Measurements from ENCODE around the gene CDCA4. TPM values are rescaled to one million over a fixed set of nuclear protein-coding genes. Genes with fewer than 3 reads are reported as not detected.
"Not testable (repeated sequence)": the region's sequence is repeated elsewhere in the genome, so short reads cannot be mapped to it uniquely, and the experiment has no call there.

The CDCA4 gene
- total RNA-seq, 1 donor from 2014 or later: 21.7 TPM

DNA sequence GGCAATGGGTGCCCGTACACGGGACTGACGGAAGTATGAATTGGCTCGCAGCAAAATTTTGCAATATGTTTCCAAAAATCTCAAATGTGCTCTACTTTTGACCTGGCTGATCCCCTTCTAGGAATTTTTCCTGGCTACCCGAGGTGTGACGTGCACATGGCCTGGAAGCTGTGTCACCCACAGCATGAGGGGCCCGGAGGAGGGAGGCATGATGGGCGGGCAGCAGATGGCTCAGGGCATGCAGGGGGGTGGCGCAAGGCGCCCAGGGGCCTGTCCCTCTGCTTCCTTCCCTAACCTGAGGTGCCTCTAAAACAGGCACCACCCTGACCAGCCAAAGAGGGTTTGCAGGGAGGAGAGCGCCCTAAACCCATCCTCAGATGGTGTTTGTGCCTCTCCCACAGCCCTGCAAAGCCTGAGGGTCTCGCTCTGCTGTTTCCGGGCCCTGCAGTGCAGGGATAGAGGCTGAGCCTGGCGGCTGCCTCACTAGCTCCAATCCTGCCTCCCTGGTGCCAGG lies 37.7 kb upstream of the CDCA4 start:
- no peak for DNase-seq (ENCODE audit: low spot score)

DNA sequence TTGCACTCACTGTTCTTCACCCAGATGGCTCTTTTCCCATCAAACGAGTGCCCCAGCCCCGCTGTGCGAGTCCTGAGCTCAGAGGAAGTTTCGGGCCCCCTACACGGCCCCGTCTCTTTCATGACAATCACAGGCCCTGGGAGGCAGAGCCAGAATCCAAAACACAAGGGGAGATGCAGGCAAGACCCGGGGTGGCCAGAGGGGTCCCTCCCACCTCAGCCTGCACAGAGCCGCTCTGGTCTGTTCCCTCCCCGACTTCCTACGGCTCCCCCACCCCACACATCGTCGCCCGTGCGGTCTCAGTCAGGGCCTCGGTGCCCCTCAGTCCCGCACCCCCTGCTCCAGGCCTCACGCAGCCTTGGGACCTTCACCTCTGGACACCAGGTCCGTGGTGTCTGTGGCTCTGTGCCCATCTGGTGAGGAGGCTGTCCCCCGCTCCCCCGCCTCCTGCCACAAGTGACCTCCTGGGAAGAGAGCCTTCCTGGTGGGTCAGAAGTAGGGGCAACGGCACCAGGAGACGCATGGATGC lies 35.5 kb upstream of the CDCA4 start:
- no peak for DNase-seq (ENCODE audit: low spot score)

DNA sequence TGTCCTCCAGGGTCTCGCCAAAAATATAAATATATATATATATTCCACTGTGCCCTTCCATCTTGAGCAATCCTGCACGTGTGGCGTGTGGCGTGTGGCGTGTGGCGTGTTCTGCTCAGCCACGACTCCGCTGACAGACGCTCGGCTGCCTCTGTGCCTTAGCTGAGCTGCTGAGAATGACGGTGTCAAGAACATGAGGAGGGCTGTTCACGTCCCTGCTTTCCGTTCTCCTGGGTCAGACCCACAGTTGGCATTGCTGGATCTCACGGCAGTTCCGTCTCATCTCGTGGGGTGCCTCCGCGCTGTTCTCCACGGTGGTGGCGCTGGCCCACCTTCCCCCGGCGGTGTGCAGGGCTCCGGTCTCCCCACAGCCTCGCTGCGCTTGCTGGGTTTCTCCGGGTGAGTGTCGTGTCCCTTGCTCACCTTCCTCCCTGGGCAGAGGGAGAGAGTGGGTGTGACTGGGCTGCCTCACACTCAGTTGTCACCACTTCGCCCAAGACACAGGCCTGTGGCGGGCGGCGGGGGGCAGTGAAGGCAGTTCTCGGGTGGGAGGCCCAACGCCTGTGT lies 34.9 kb upstream of the CDCA4 start:
- no peak for DNase-seq (ENCODE audit: low spot score)

DNA sequence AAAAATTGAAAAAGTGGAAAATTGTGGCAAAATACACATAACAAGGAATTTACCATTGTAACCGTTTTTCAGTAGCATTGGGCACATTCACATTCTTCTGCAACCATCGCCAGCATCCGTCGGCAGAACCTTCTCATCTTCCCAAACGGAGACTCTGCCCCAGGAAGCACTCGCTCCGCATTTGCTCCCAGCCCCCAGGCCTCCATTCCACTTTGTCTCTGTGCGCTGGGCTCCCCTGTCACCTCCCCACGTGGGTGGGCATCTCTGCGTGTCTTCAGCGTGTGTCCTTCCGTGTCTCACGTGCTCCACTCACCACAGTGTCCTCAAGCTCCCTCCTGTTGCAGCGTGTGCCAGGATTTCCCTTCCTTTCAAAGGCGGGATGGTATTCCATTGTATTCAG lies 34.5 kb upstream of the CDCA4 start:
- no peak for DNase-seq (ENCODE audit: low spot score)

DNA sequence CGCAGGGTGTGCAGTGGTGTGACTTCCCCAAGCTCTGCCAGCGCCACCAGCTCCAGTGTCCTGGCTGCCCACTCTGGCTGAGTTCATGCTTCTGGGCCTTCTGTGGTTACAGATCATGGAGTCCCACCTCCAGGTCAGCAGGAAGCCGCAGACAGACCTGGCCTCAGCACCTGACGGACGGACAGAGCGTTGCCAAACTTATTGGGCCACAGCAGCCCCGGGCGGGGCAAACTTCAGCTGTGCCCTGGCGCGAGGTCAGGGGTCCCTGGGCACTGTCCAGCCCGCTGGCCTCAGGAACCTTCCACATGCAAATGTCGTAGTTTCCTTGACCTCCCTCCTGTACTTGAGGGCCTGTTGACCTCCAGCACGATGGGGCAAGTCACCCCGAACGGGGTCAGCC lies 33.1 kb upstream of the CDCA4 start:
- no peak for DNase-seq (ENCODE audit: low spot score)

DNA sequence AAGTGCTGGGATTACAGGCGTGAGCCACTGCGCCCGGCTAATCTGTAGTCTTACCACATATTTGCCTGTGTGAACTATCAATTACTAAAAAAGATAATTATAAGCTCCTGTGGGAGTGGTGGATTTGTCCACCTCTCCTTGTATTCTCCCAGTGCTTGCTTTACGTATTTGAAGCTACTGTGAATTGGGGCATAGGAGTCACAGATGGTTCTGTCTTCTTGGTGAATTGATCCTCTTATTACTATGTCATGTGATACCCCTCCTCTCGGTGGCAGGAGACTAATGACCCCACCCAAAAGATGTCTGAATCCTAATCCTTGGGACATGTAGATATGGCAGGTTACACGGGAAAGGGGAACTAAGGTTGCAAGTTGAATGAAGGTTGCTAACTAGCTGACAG lies 32.5 kb upstream of the CDCA4 start:
- DNase-seq (ENCODE audit: low spot score): no peak

DNA sequence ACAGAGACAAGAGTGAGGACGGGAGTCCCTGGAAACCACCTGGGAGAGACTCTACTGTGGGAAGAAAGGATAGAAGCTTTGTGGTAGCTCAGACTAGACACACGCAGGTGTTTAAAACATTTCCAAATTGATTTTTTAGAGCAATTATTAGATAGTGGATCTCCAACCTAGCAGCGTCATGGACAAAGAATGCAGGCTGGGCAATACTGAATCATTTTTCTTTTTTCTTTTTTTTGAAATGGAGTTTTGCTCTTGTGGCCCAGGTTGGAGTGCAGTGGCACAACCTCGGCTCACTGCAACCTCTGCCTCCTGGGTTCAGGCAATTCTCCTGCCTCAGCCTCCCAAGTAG lies 31.2 kb upstream of the CDCA4 start:
- no peak for DNase-seq (ENCODE audit: low spot score)

DNA sequence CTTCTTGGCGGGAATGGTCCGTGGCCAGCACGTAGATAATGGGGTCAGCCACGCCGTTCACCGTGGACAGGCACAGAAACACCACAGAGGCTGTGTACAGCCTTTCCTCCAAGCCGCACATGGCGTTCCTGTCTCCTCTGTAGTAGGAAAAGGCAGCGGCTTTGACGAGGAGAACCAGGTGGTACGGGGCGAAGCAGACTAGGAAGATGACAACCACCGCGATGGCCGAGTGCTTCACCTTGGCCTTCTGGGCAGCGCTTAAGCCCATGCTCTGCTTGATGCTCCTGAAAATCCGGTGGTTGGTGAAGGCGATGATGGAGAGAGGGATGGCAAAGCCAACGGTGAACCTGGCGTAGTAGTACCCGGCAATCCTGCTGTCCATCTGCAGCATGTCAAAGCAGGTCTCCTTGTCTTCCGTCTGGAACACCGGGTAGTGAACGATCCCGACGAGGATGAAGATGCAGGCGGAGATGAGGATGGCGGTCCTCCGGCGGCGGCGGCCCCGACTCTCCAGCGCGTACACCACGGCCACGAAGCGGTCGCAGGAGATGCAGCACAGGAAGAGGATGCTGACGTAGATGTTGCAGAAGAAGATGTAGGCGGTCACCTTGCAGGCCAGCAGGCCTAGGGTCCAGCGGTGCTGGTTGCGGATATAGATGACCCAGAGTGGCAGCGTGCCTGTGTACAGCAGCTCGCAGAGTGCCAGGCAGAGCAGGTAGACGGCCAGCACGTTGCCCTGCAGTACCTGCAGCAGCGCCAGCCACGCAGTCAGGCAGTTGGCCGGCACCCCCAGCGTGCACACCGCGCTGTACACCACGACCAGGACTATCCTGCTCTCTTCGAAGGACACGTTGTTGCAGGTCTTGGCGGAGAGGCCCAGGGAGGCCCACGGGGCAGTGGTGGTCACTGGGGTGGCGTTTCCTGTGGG lies 30.6 kb upstream of the CDCA4 start:
- no peak for DNase-seq (ENCODE audit: low spot score)

DNA sequence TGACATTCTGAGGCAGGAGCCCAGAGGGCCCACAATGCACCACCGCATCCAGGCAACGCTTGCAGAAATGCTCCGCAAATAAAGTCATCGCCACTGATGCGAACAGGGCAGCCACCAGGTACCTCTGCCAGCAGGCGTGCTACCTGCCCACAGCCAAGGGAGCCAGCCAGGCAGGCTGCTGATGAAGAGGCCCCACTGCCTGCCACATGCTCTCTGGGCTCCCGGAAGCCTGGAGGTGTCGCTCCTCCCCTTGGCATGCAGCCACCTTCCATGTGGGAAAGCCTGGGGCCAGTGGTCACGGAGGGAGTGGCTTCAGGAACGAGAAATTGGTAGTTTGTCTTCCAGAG lies 29.6 kb upstream of the CDCA4 start:
- no peak for DNase-seq (ENCODE audit: low spot score)

DNA sequence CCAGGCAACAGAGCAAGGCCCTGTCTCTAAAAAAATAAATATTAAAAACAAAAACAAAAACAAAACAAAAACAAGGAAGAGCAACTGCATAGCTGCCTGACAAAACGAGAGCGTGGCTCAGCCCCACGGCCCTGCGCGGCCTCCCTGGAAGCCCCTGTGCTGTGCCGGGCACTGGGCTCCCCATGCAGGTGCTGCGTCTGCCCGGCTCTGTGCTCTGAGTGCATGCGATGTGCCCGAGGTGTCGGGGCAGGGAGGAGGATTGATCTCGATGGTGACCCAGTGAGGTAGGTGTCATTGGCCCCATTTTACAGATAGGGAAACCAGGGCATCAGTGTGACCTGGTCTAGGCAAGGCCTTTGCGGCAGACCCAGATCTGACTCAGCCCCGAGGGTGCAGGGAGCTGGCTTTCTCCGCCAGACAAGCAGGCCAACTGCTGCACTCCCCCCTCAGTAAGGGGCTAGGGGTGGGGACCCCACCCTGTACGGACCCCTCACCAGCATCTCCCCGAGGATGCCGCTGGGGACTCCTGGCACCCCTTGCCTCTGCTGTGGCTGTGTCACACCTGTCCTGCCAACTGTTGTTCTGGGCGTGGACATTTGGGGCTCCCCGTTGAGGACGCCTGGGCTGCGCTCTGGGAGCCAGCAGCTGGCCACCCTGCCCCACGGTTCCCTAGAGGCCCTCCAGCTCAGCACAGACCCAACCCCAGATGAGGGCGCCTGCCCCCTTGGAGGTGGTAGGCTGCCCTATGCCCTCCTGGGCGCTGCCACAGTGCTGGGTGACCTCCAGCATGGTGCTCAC lies 29.1 kb upstream of the CDCA4 start:
- no peak for DNase-seq (ENCODE audit: low spot score)

DNA sequence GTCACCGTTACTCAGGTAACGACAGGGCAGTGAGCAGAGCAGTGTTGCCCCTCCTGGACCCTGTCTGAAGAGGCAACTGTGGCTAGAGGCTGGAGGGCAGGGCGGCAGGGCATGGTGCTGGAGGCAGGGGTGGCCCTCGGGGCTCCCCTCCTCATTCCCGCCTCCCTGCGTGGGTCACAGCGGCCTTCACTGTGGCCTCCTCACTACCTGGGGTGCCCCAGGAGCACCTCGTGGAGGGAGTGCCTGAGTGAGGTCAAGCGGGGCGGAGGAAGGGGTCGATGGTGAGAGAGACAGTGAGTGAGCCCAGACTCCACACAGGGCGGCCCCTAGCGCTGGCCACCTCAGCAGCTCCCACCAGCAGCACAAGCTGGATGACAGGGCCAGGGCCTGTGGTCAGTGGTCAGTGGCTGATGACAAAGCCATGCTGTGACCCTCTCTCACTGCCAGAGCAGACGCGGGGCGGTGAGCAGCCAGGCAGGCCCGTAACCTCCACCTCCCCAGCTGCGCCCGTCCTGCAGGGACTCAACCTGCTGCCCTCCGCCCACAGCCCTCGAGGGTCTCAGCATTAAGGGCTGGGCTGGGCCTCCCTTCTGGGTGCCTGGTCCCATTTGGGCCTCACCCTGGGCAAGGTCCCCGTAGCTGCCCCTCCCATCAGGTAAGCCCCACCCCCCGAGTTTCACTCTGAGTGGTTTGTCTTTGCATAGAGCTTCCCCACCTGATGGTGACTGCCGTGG lies 26.6 kb upstream of the CDCA4 start:
- no peak for DNase-seq (ENCODE audit: low spot score)

DNA sequence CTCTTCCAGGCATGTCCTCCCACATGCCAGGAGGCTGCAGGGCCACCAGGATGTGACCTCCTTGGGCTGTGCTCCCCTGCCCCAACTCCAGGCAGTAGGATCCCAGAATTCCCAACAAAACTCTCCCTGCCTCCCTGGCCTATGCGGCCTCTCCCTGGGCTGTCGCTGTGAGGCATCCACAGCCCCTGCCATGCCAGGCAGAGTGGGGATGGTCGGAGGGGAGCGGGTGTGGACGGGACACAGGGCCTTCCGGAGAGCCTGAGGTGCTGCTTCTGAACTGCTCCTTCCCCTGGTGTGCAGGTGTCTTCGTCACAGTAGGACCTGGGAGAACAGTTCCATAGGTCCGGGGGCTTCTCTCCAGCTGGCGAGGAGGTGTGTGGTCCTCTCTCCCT lies 26.0 kb upstream of the CDCA4 start:
- no peak for DNase-seq (ENCODE audit: low spot score)

DNA sequence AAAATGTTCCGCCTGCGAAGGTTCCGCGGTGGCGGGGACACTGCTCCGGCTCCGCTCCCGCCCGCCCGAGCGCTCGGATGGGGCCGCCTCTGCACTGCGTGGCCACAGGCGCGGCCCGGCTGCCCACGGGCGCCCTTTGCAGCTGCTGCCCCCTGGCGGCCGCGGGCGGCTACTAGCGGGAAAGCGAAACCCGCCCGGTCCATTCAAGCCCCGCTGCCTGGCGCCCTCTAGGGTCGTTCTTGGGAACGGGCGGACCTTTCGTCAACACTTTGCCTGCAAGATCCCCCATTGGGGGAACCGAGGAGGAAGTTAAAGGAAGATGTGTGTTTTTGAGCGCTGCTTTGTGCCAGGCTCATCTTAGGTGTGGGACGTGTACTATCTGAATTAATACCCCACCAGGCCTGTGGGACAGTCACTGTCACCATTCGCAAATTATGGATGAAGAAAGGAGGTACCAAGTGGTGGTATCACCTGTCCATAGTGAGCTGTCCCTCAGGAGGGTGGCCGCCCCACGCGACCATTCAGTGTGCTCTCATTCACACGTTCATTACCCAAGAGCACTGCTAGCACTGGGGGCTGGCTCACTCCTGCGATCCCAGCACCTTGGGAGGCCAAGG lies 24.9 kb upstream of the CDCA4 start:
- peak; percentile 85 for DNase-seq (ENCODE audit: low spot score)

DNA sequence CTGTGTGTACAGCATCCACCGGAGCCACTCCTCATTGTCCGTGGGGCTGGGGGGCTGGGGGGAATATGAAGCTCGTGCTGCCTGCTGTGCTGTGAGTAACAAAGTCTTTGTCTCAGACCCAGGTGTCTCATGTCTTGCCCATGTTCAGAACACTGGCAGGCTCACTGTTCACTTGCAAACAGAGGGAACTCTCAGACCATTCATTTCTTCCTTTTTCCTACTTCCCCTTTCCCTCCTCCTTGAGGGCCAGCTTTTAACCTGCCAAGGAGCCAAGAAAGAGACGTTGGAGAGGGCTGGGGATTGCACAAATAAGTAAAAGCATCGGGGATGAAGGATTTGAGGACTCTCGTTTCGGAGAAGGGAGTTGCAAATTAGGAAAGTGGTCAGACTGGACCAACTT lies 22.8 kb upstream of the CDCA4 start:
- DNase-seq (ENCODE audit: low spot score): no peak

DNA sequence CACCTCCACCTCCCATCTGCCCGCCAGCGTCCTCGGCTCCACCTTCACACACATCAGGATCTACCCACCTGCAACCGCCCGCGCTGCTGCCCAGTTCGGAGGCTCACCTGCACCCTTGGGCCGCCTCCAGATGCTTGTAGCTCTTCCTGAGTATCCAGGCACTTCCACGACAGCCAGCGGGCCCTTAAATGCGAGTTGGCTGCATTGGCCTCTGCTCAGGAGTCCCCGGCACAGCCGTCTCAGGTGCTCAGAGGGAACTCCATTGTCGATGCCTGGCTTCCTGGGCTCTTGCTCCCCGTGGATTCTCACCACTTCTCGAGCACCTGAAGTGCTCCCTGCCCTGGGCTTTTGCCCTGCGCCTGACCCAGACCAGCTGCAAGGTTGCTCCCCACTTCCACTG lies 21.9 kb upstream of the CDCA4 start:
- no peak for DNase-seq (ENCODE audit: low spot score)

DNA sequence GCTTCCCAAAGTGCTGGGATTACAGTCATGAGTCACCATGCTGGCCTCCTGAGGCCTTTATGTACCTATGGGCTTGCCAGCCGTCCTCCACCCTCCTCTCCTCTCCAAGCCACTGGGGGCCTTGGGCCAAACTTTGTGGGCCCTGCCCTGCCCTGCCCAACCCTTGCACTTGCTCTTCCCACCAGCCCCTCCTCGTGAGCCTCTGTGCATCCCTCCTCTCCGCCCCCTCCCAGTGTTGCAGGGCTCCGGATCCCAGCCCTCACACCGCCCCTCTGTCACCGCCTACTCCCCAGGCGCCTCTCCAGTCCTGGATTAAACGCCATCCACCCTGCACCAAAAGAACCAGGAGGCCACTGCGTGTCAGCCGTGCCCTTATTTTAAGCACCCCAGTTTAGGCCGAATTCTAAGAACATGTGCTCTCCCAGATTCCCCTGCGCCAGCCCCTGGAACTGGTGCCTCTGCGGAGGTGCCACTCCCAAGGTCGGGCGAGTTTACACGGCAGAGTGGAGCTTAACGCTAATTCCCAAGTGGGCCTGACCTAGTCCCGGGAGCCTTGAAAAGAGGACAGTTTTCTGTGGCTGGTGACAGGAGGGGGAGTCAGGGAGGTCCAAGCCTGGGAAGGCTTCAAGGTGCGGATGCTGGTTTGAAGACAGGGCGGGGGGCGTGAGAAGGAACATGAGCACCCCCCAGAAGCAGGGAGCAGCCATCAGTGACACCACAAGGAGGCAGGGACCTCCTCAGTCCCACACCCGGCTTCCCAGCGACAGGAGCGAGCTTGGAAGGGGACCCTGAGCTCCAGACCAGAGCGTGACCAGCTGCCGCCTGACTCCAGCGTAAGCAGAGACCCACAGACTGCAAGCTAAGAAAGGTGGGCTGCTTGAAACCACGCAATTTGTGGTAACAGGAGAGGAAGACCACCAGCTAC lies 21.2 kb upstream of the CDCA4 start:
- no peak for DNase-seq (ENCODE audit: low spot score)

DNA sequence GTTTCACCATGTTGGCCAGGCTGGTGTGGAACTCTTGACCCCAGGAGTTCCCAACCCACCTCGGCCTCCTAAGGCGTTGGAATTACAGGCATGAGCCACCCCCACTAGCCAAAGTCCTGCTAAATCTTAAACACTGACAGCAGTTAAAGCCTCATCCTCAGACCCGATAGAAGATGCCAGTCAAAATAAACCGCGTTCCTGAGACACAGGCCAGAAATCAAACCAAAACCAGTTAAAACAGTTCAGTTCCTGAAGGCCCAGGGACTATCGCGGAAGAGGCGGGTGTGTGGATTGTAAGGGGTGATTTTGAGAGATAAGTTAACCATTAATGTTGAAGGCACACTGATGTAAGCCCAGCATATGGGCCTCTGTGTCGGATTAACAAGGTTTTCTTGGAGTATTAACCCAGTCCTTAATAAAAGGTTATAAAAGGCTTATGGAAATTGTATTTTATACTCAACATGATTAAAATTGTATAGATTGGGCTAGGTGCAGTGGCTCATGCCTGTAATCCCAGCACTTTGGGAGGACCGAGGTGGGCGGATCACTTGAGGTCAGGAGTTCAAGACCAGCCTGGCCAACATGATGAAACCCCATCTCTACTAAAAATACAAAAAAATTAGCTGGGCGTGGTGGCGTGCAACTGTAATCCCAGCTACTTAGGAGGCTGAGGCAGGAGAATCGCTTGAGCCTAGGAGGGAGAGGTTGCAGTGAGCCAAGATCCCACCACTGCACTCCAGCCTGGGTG lies 18.7 kb upstream of the CDCA4 start:
- DNase-seq (ENCODE audit: low spot score): no peak

DNA sequence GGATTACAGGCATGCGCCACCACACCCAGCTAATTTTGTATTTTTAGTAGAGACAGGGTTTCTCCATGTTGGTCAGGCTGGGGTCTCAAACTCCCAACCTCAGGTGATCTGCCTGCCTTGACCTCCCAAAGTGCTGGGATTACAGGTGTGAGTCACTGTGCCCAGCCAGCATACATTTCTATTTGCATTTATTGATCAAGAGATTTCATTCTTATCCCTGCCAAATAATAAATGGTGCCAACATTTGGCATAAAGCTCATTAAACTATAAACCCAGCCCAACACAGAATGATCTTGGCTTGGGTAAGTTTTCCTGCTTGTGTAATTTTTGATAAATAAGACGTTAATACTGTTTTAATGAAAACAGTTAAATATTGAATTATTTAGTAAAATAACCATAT lies 14.7 kb upstream of the CDCA4 start:
- not testable (repeated sequence) for DNase-seq (ENCODE audit: low spot score)

DNA sequence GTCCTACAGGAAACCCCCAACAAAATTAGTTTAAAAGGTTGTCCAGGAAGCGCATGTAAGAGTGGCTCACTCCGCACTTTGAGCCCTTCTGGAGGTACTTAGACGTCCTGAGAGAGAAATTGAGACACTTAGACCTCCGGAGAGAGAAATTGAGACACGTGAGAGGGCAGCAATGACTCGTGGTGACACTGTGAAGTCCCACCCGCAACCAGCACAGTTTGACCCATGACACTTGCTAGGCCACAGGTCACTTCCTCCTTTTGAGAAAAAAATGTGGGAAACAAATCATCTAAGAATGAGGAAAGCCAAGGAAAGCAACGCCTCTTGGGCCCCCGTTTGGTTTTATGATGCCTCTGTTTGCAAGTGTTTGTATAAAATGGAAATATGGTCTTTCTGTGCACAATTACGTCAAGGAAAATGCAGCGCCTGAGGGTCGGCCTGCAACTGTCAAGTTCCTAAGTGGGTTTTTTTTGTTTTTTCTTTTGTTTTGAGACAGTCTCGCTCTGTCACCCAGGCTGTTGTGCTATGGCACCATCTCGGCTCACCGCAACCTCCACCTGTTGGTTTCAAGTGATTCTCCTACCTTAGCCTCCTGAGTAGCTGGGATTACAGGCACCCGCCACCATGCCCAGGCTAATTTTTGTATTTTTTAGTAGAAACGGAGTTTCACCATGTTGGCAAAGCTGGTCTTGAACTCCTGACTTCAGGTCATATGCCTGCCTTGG lies 13.6 kb upstream of the CDCA4 start:
- no peak for DNase-seq (ENCODE audit: low spot score)

All from umbilical cord (tissue), 2 donors.